Measurements from ENCODE around the gene PCDH10.

The PCDH10 gene, protein sequence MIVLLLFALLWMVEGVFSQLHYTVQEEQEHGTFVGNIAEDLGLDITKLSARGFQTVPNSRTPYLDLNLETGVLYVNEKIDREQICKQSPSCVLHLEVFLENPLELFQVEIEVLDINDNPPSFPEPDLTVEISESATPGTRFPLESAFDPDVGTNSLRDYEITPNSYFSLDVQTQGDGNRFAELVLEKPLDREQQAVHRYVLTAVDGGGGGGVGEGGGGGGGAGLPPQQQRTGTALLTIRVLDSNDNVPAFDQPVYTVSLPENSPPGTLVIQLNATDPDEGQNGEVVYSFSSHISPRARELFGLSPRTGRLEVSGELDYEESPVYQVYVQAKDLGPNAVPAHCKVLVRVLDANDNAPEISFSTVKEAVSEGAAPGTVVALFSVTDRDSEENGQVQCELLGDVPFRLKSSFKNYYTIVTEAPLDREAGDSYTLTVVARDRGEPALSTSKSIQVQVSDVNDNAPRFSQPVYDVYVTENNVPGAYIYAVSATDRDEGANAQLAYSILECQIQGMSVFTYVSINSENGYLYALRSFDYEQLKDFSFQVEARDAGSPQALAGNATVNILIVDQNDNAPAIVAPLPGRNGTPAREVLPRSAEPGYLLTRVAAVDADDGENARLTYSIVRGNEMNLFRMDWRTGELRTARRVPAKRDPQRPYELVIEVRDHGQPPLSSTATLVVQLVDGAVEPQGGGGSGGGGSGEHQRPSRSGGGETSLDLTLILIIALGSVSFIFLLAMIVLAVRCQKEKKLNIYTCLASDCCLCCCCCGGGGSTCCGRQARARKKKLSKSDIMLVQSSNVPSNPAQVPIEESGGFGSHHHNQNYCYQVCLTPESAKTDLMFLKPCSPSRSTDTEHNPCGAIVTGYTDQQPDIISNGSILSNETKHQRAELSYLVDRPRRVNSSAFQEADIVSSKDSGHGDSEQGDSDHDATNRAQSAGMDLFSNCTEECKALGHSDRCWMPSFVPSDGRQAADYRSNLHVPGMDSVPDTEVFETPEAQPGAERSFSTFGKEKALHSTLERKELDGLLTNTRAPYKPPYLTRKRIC

DNA sequence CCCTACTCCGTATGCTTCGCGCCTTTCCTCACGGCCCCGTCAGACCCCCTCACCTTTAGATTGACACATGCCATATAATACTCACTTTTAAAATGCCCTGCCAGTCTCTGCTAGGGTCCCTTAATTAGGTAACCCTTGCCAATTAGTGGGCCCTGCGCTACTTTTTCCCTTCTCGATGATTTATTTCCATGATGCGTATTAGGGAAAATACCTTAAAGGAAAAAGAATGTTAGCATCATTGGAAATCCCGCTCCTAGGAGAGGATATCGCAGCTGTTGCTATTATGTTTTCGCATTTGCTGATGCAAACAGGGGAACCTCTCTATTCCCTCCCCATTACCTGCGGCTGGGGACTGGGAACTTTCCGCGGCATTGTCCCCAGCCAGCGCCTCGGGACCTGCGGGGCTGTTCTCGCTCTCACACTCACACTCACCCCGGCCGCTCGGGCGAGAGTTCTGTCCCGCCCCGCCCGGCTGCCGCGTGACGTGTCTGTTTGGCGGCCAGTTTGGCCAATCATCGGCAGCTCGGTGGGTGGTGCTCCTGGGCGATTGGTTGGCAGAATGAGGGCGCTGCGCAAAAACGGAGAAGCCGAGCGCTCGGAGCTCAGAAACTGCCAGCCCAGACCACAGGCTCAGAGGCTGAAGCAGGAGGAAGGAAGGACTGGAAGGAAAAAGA lies at the start of gene PCDH10:
Gene PCDH10, plus strand, starts transcription at position 605 of the 674 bp plus-strand sequence. CDS start 847 bp downstream, outside the sequence.
- TF ChIP-seq, protein P1, sequence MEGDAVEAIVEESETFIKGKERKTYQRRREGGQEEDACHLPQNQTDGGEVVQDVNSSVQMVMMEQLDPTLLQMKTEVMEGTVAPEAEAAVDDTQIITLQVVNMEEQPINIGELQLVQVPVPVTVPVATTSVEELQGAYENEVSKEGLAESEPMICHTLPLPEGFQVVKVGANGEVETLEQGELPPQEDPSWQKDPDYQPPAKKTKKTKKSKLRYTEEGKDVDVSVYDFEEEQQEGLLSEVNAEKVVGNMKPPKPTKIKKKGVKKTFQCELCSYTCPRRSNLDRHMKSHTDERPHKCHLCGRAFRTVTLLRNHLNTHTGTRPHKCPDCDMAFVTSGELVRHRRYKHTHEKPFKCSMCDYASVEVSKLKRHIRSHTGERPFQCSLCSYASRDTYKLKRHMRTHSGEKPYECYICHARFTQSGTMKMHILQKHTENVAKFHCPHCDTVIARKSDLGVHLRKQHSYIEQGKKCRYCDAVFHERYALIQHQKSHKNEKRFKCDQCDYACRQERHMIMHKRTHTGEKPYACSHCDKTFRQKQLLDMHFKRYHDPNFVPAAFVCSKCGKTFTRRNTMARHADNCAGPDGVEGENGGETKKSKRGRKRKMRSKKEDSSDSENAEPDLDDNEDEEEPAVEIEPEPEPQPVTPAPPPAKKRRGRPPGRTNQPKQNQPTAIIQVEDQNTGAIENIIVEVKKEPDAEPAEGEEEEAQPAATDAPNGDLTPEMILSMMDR (IDR thresholded peaks at IDR 0.05; ENCODE audit: insufficient read depth, low read depth, low read length, missing control alignments): no peak
- H3K4me3 ChIP-seq (ENCODE audit: low read length): peak within 1 kb of the TSS; percentile 52
- peak; percentile 93 for DNase-seq (ENCODE audit: low read depth)

DNA sequence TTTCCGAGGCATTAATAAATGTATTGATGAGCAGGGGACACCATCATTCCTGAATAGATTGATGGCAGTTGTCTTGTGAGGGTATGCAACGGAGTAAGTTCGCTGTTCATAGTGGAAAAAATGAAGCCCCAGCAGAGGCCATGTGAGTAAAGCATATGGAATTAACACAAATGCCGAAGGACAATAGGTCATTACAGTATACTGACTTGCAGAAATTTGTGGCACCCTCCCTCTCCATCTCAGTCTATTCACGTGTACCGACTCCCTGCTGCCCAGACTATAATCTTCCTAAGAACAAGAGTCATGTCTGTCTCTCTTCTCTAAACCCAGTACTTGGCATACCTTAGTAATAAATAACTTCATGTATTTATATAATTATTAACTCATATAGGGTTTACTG lies 47.1 kb upstream of the PCDH10 start:
- TF ChIP-seq, protein P1 (IDR thresholded peaks at IDR 0.05; ENCODE audit: insufficient read depth, low read depth, low read length, missing control alignments): no peak
- DNase-seq (ENCODE audit: low read depth): no peak
- no peak overlapping the region for H3K4me3 ChIP-seq (ENCODE audit: low read length)

DNA sequence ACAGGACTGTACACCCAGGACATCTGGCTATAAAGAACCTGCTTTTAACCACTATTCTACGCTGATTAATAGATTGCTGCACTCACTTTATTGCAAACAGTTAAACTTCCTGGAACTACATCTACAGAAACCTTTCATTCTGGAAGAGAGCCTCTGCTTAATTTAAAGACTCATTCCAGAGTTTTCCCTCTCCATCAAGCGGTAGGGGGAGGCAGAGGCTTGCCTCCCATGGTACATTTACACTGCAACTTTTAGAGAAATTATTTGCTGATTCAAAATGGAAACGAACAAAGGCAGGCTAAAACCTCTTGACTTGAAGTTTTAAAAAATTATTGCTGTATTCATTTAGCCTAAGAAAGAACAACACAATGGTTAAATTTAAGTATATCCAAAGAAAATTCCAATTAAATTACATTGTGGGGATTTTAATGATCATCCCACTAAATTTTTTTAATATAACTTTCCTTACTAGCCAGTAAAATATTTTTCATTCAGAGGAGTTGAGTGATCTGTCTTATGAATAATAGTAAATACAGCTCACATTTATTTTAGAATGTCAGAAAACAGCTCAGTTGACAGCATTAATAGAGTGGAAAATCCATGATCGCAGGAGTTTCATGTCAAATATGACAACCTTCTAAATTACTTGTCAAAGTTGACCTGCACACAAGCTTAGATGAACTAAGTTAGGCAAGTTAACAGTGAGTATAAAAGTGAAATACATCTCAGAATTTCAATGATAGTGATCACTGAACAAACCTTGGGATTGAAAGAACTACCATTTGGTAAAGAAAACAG lies 46.3 kb upstream of the PCDH10 start:
- TF ChIP-seq, protein P1 (IDR thresholded peaks at IDR 0.05; ENCODE audit: insufficient read depth, low read depth, low read length, missing control alignments): no peak
- no peak overlapping the region for H3K4me3 ChIP-seq (ENCODE audit: low read length)

DNA sequence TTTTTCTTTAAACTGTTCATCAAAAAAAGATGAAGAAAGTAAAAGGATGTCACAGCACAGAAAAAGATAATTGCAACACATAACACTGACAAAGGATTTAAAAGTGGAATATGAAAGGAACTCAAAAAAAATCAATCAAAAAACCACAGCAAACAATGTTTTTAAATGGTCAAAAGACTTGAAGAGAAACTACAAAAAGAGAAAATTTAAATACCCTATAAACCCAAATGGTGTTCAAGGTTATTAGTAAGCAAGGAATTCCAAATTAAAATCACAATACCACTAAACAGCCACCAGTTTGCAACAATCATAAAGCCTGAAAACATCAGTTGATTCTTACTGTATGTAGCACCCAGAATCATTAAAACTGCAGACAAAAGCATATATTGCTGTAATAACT lies 36.5 kb upstream of the PCDH10 start:
- H3K4me3 ChIP-seq (ENCODE audit: low read length): no peak overlapping the region
- DNase-seq (ENCODE audit: low read depth): no peak
- TF ChIP-seq, protein P1 (IDR thresholded peaks at IDR 0.05; ENCODE audit: insufficient read depth, low read depth, low read length, missing control alignments): no peak

More for the DNA sequence above, 46.3 kb upstream of the PCDH10 start:
- no peak for DNase-seq (ENCODE audit: low read depth)

DNA sequence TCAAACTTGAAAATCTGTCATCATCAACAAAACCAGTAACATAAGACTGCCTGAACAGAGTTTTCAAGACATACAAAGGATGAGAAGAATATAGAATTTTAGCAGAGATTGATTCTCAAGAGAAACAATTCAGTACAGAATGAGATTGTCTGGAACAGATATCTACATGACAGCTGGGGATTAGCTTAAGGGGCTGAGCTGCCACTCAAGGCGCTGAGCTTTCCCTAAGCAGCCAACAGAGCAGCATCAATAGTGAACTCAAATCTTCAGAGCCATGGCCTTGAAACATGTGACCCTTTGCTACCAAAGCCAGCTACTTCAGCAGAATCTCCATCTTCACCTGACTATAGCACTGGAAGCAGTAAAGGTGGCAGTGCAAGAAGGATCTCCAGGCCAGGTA lies 24.3 kb upstream of the PCDH10 start:
- DNase-seq (ENCODE audit: low read depth): no peak
- no peak overlapping the region for H3K4me3 ChIP-seq (ENCODE audit: low read length)
- TF ChIP-seq, protein P1 (IDR thresholded peaks at IDR 0.05; ENCODE audit: insufficient read depth, low read depth, low read length, missing control alignments): no peak

DNA sequence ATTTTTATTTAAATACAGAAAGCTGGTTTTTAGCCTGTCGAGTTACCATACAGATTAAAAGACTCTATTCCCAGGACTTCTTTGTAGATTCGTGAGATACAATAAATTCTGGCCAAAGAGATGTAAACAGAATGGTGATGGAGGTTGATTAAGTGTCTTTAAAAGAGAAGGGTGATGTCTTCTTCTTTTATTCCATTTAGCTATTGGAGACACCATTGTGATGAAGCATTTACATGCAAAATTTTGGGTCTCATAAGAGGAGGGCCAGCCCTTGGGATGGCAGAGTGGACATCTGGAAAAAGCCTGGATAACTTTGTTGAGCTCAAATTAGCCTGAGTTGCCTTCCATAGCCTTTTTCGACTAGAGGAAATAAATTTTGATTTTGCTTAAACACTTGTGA lies 21.6 kb upstream of the PCDH10 start:
- TF ChIP-seq, protein P1 (IDR thresholded peaks at IDR 0.05; ENCODE audit: insufficient read depth, low read depth, low read length, missing control alignments): no peak
- no peak overlapping the region for H3K4me3 ChIP-seq (ENCODE audit: low read length)
- no peak for DNase-seq (ENCODE audit: low read depth)
